NCI-H1092 (cell line): Measurements from ENCODE around the gene TRABD2B.
"Not testable (repeated sequence)": the region's sequence is repeated elsewhere in the genome, so short reads cannot be mapped to it uniquely, and the experiment has no call there.

Experiments
- DNase-seq: peaks from one replicate; lab custom pipeline; 2025; lab: John Stamatoyannopoulos, UW

Gene TRABD2B

DNA sequence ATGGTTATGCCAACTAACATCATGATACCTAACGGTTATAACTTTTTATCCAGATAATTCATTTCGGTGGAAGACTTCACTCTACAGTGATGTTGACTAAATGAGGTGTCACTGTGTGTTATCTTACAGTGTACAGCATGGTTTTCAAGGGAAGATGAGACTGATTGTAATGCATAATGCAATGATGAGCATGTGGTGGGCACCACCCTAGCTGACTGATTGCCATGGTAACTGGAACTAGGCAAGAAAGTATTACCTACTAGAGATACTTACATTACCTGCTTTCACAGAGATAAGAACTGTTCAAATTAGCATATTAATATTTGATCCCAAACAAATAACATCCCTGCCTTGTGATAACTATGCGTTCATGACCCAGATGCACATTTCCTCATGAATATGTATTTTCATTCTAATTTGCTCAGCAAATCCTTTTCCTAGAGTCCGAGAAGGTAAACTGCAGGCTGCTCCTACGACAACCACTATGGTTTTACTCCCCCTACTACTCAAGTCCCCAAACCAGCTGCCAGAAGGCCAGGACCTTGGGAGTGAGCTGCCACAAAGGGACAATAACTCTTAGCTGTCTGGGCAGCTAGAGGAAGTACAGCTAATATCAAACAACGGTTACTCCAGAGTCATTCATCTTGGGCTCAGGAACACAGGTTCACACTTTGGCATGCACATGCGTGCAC, 29.2 kb downstream of the TRABD2B start:
- no peak for DNase-seq

- DNase-seq: no peak
Measured at GRCh38 chr1:47965816-47966215, 31.4 kb downstream of the TRABD2B start.

DNA sequence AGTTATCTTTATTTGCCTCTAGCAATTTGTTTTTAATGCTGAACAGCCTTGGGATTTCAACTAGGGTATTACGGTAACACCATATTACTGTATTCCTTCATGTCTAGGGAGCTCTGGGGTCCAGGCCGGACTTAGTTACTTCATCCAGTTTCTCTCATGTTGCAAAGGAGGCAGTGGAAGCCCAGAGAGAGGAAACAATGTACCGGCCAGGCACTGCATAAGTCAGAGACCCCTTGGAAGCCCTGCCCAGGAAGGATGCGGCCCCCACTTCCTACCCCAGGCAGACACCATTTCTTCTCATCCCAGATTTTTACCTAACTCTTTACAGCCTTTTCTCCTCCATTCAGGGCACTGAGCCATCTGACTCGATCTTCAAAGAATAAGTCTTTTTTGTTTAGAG, 32.5 kb downstream of the TRABD2B start:
- DNase-seq: no peak

GRCh38 chr1:47963568-47964358, 33.4 kb downstream of the TRABD2B start:
- DNase-seq: no peak

GRCh38 chr1:47962750-47963492, 34.3 kb downstream of the TRABD2B start:
- DNase-seq: no peak

- not testable (repeated sequence) for DNase-seq
Measured at GRCh38 chr1:47961835-47962234, 35.4 kb downstream of the TRABD2B start.

- DNase-seq: not testable (repeated sequence)
Measured at GRCh38 chr1:47956491-47956890, 40.7 kb downstream of the TRABD2B start.

- DNase-seq: no peak
Measured at GRCh38 chr1:47953661-47954060, 43.5 kb downstream of the TRABD2B start.

- no peak for DNase-seq
Measured at GRCh38 chr1:47951545-47952235, 45.5 kb downstream of the TRABD2B start.

DNA sequence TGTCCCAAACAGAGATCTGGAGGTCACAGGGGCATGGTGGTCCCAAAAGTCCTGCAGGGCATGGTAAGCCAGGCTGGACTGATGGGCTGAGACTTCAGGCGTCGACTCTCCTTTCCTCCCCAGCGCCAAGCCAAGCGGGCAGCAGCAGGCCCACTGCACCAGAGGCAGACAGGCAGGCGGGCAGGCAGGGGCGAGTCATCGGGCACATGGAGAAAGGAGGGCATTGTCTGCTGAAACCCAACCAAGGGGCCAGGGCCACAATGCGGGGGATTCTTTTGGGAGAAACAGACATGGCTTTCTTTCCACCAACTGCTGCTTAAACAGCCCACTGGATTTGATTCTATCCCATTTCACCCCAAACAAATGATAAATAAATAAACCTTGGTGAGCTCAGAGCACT, 46.2 kb downstream of the TRABD2B start:
- no peak for DNase-seq

- DNase-seq: no peak
Measured at GRCh38 chr1:47950471-47950870, 46.7 kb downstream of the TRABD2B start.

DNA sequence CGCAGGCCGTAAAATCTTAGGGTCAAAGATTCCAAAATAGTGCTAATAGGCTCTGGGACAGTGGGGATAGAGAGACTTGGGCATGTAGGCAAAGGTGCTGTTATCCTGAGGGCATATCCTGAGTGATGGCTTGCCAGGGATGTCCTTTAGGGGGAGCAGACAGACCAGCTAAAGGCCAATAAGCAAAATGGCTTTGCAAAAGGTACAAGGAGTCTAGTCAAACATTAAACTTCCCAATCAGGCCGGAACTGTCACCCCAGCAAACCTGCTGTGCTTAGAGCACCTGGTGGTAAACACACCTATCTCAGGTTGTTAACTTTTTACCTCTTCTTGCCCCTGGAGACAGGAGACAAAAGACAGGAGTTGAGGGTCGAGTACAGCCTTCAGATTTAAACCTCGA, 49.1 kb downstream of the TRABD2B start:
- DNase-seq: no peak

DNA sequence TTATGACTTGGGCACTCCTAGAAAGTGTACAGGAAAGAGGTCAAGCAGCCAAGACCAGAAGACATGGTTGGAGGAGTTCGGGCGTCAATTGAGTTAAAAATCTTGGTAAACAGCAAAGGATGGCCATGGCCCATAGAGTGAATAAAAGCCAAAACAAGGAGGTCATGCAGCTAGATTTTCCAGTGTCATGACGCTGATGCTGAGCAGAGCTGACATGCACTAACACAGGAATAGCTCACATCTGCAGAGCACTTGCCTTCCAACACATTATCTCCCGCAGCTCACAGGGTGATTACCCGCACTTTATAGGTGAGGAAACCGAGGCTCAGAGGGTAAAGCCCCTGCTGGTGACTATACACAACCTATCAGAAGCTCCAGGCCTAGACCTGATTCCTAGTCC, 49.7 kb downstream of the TRABD2B start:
- DNase-seq: no peak

DNA sequence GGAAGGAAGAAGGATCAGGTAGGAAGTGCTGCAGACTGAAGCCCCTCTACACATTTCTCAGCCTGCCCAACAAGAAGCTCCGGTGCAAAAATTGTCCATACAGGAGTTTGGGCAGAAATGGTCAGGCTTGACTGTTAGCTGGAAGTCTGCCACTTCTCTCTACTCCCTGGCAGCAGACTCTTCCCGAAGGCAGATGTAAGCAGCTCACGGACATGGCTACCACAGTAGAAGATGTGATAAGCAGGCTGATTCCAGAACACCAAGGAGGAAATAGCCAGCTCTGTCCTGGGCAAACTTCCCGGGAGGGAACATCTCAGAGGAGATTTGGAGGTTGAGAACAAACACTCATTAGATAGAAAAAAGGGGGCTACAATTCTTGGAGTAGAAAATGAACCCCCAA, 52.6 kb downstream of the TRABD2B start:
- DNase-seq: no peak

DNA sequence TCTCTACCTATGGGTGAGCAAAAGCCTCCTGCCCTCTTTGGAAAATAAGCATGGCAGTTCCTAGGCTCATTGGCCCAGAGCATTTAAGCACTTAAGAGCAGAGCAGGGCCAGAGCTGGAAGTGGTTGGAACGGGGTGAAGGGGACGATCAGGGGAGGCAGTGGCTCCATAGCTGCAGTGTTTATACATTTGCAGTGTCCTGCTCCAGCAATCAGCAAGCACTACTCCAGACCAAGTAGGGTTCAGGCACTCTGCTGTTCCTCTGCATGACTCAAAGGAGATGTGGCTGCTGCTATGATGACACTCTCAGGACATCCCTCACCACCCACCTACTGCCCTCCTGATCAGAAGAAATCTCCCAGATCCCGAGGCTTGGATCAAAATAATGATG, 55.0 kb downstream of the TRABD2B start:
- no peak for DNase-seq

DNA sequence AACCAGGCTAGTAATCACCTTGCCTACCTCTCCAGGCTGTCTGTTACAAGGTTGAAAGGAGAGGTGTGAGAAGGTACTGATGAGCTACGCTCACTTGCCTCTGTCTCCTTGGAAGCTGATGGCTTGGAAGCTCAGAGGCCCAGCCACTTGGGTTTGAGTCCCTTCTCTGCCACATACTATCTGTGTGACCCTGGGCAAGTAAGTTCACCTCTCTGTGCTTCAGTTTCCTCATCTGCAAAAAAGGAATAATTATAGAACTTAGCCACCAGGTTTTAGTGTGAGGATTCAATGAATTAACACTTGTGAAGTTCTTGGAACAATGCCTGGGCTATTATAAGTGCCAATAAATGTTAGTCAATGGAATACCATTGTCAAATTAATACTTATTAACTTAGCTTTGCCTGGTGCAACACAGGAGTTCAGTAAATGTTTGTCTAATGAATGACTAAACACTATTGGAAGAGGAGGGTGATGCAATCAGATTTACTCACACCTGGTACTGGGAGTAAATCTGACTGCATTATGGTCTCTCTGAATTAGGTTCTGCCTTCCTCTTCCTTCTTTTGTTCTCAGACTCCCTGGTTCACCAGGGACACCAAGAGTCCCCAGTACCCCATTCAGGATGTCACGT, 55.5 kb downstream of the TRABD2B start:
- no peak for DNase-seq

DNA sequence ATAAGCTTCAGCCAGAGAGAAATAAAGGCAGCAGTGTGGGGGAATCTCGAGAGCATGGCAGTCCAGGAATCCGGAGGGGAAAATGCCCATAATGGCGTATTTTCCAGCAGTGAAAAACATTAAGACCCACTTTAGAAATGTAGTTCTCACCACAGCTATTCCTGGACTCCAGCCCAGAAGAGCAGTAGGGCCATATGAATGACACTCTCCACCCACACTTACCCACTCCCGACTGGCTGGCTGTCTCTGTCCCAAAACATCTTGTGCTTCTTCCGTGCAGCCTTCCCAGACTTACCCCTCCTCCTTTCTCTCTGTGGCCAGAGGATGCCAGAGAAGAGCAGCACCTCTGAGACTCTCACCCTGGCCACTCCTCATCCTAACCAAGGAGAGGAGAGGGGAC, 56.4 kb downstream of the TRABD2B start:
- DNase-seq: no peak

GRCh38 chr1:47940326-47940725, 56.9 kb downstream of the TRABD2B start:
- no peak for DNase-seq

GRCh38 chr1:47938520-47938919, 58.7 kb downstream of the TRABD2B start:
- no peak for DNase-seq

DNA sequence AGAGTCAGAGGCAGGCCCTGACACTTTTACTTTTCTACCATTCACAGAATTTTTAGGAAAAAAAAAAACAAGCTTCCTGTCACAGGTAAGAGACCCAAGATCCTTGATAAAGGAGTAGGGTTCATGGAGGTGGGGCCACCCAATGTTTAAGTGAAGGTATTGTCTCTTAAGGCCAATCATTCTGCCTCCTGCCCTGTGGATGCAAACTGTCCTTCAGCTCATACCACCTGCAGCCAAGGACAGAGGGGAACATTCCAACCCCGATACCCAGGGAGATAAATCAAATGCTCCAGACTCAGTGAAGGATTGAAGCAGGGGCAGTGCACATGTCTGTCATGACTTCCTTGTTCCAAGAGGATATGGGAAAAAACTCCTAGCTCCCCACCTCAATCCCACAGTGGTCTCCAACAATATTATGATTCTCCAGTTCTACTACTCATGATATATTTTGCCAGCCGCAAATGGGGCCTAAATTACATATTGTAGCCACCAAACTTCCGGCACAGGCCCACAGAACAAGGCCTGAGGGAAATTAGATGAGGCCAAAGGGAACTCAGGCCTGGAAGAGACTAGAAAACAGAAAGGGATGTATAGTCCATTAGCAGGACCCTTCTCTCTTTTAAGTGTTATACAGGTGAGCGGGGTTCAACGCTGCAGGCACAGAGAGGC, 59.5 kb downstream of the TRABD2B start:
- DNase-seq: no peak

DNA sequence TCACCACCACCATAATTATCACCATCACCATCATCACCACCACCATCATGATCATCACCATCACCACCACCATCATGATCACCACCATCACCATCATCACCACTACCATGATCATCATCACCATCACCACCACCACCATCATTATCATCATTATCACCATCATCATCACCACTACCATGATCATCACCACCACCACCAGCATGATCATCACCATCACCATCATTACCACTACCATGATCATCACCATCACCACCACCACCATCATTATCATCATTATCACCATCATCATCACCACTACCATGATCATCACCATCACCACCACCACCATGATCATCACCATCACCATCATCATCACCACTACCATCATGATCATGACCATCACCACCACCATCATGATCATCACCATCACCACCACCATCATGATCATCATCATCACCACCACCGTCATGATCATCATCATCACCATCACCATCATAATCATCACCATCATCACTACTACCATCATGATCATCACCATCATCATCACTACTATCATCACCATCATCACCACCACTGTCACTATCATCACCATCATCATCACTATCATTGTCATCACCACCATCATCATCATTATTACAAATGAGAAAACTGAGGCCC, 60.2 kb downstream of the TRABD2B start:
- no peak for DNase-seq
